Embryonic facial prominence (tissue), 1 donor: ENCODE results near the gene TCF7L2.

Experiments
- DNase-seq: peaks from one replicate; pipeline ENCODE4 v3.0.0-alpha.2; 2016; ENCODE audit errors: extremely low spot score

TCF7L2 gene

GRCh38 chr10:113021268-113022040 lies 71.4 kb downstream of the TCF7L2 start:
- no peak for DNase-seq

GRCh38 chr10:113022265-113022664 lies 72.2 kb downstream of the TCF7L2 start:
- DNase-seq = no peak

GRCh38 chr10:113023017-113023416 lies 73.0 kb downstream of the TCF7L2 start:
- DNase-seq = no peak

- DNase-seq = no peak
These were observed 74.9 kb downstream of the TCF7L2 start for GRCh38 chr10:113024930-113025329.

- DNase-seq = no peak
These were observed 75.4 kb downstream of the TCF7L2 start for GRCh38 chr10:113025487-113025886.

GRCh38 chr10:113026679-113027078 lies 76.6 kb downstream of the TCF7L2 start:
- DNase-seq = peak; percentile 22

GRCh38 chr10:113027230-113027573 lies 77.2 kb downstream of the TCF7L2 start:
- DNase-seq = no peak

- peak; percentile 24 for DNase-seq
These were observed 77.8 kb downstream of the TCF7L2 start for GRCh38 chr10:113027574-113028455.

GRCh38 chr10:113028456-113029440 lies 78.7 kb downstream of the TCF7L2 start:
- no peak for DNase-seq

GRCh38 chr10:113030453-113030852 lies 80.4 kb downstream of the TCF7L2 start:
- DNase-seq = no peak

GRCh38 chr10:113031147-113031546 lies 81.1 kb downstream of the TCF7L2 start:
- no peak for DNase-seq

GRCh38 chr10:113033991-113034390 lies 83.9 kb downstream of the TCF7L2 start:
- no peak for DNase-seq

GRCh38 chr10:113035732-113036312 lies 85.8 kb downstream of the TCF7L2 start:
- no peak for DNase-seq

- no peak for DNase-seq
These were observed 86.6 kb downstream of the TCF7L2 start for GRCh38 chr10:113036619-113037018.

- DNase-seq = no peak
These were observed 87.2 kb downstream of the TCF7L2 start for GRCh38 chr10:113037218-113037617.

- no peak for DNase-seq
These were observed 88.1 kb downstream of the TCF7L2 start for GRCh38 chr10:113038183-113038582.

- DNase-seq = no peak
These were observed 88.9 kb downstream of the TCF7L2 start for GRCh38 chr10:113038985-113039384.

GRCh38 chr10:113041324-113041723 lies 91.3 kb downstream of the TCF7L2 start:
- DNase-seq = no peak

GRCh38 chr10:113041841-113042750 lies 92.0 kb downstream of the TCF7L2 start:
- DNase-seq = no peak

- no peak for DNase-seq
These were observed 92.8 kb downstream of the TCF7L2 start for GRCh38 chr10:113042868-113043267.
